GM19455 (cell line): ENCODE data around the gene BANF1.
"Not testable (repeated sequence)": the region's sequence is repeated elsewhere in the genome, so short reads cannot be mapped to it uniquely, and the experiment has no call there.

Experiments
- ATAC-seq: cut with Tn5 transposase; IDR thresholded peaks from one replicate; pipeline ENCODE4 v1.9.1; 2021; ENCODE audit not compliant: unreplicated experiment

Gene BANF1

GRCh38 chr11:66010036-66010435 lies 7.7 kb downstream of the BANF1 start:
- not testable (repeated sequence) for ATAC-seq

- ATAC-seq, result no peak
Observed at GRCh38 chr11:66011239-66011784, 9.0 kb downstream of the BANF1 start.

DNA sequence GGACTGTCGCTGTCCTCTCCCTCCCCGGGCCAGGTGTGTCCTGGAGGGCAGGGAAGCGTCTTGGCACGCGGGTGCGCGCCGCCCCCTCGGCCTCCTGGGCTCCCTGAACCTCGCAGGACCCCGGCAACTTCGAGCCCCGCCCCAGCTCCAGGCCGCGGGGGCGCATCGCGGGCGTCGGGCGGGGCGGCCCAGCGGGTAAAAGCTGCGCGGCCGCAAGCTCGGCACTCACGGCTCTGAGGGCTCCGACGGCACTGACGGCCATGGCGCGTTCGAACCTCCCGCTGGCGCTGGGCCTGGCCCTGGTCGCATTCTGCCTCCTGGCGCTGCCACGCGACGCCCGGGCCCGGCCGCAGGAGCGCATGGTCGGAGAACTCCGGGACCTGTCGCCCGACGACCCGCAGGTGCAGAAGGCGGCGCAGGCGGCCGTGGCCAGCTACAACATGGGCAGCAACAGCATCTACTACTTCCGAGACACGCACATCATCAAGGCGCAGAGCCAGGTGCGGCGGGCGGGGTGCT lies 9.5 kb downstream of the BANF1 start, which contains the start of gene CST6:
TSS of gene CST6 (plus strand) at position 224 of the 519 bp plus-strand sequence. CDS start at position 261, 37 bp downstream.
- ATAC-seq, result no peak

GRCh38 chr11:66012371-66012945 lies 10.2 kb downstream of the BANF1 start:
- ATAC-seq, result no peak

GRCh38 chr11:66012946-66013761 lies 10.9 kb downstream of the BANF1 start:
- no peak for ATAC-seq

- no peak for ATAC-seq
Observed at GRCh38 chr11:66013762-66014100, 11.4 kb downstream of the BANF1 start.

DNA sequence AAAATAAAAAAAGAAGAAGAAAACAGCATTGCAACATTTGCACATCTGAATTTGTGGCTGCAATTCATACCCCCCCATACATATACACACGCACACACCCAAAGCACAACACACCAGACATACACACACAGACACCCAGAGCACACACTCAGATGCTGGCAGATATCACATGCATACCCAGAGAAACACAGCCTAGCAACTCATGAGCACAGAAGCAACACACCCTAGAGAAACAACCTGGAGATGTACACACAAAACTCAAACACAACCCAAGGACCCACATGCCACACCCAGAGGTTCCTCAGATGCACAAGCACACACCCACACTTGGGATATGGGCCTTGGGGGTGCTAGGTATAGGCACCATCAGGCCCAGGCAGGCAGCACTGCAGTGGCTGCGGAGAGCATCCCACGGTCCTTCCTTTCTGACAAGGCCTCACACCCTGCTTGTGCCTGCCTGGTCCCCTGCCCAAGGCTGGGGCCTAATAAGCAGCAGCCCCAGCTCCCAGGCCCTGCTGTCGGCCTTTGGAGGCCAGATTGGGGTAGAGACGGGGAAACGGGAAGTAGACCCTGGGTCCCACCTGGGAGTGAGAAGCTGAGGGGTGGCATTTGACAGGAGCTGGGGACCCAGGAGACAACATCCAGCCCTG lies 12.6 kb downstream of the BANF1 start:
- no peak for ATAC-seq

DNA sequence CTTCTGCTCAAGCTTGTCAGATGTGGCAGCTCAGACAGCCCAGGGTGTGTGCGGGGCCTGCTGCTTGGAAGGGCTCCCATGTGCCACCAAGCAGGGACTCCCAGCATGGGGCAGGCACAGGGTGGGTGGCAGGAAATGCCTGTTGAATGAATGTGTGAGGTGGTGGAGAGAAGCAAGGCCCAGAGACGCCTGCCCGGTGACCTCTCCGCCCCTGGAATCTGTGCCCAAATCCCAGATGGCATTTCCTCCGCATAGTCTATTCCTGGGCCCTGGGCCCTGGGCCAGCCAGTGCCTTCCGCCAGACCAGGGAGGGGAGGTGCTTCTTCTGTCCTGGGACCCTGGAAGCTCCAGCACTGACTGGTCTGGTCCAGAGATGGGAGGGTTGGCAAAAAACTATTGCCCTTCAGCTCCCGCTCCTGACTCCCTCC lies 13.2 kb downstream of the BANF1 start:
- no peak for ATAC-seq

GRCh38 chr11:66015936-66016792 lies 13.9 kb downstream of the BANF1 start:
- ATAC-seq, result no peak

DNA sequence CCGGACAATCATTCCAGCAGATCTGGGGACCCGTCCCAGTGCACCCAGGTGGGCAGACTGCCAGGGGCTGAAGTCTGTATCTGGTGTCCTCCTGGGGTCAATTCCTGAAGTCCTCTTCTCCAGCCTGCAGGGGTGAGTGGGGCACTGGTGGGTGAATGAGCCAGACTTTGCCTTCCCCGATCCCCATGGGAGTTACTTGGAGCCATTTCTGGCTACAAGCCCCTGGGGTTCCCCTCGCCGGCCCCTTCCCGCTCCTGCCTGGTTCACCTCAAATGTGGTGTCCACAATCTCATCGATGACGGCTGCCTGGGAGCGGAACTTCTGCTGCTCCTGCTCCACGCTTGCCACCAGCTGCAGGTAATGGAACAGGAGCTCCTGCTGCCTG lies 14.5 kb downstream of the BANF1 start:
- ATAC-seq, result no peak

- no peak for ATAC-seq
Observed at GRCh38 chr11:66017321-66017720, 15.0 kb downstream of the BANF1 start.

DNA sequence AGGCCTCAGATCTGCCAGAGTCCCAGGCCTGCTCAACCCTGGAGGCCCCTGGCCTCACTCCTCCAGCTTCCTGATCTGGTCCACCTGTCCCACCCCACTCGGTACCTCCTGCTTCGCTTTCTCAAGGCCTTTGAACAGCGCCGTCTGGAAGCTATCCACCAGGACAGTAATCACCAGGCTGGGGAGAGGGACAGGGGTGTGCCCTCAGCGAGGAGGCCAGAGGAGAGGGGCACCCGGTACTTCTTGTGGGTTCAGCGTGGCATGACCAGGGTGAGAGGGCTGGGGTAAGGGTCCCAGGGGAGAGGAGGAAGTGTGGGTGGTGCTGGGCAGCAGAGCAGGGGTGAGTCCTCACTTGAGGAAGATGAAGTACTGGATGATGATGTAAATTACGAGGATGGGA lies 17.9 kb downstream of the BANF1 start:
- no peak for ATAC-seq

- no peak for ATAC-seq
Observed at GRCh38 chr11:66020618-66021357, 18.5 kb downstream of the BANF1 start.

DNA sequence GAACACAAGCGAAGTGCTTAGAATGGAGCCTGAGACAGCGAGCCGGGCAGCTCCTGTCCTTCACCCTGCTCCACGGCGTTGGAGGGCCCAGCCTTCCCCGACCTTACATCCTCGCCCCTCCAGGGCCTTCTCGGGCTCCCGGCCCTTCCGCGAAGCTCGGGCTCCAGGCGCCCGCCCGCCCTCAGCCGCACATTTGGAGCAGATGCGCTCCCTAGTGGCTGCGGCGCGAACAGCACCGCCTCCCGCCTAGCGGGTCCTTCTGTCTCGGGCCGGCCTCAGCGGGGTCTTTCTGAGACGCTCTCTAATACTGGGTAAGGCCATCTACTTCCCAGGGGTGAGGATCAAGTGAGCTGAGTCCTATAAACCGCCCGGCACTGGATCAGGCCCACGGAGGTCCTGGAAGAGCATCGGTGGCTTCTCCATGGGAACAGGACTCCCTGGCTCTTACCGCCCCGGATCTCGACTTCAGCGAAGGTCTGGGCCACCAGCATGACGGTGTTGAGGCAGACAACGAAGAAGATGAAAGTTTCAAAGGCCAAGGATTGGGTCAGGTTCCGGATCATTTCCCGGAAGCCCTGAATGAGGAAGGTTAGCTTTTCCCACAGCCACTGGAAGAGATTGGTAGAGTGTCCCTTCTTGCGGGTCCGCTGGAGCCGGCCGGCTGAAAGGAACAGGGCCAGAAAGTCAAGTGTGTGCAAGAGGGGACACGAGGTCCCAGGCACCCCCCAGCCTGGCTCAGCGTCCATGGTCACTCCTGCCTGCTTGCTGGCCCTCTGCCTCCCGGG lies 20.3 kb downstream of the BANF1 start:
- no peak for ATAC-seq

DNA sequence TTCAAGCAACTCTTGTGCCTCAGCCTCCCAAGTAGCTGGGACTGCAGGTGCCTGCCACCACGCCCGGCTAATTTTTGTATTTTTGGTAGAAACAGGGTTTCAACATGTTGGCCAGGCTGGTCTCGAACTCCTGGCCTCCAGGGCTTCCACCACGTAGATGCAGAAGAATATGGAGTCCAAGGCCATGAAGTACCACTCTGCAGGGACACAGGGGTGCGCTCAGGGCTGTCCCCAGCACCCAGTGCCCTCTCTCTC lies 20.8 kb downstream of the BANF1 start:
- not testable (repeated sequence) for ATAC-seq

GRCh38 chr11:66026017-66026529 lies 23.8 kb downstream of the BANF1 start, which contains the start of gene CATSPER1:
TSS of gene CATSPER1 (minus strand) at chr11:66026479. CDS start at chr11:66026379, 100 bp downstream.
- ATAC-seq, result no peak

- no peak for ATAC-seq
Observed at GRCh38 chr11:66032957-66033735, 30.8 kb downstream of the BANF1 start.

GRCh38 chr11:66035653-66036333 lies 33.5 kb downstream of the BANF1 start:
- no peak for ATAC-seq
